Mammary epithelial cell (primary cell): Measurements from ENCODE around the gene ENTPD2.

Experiments
- EZH2 ChIP-seq: IDR thresholded peaks from 2 replicates; pipeline ENCODE4 v1.6.1; 2012; ENCODE audit warnings: low read length, inconsistent platforms, borderline replicate concordance
- TF ChIP-seq, protein P1 (sequence below), 2 donors: IDR thresholded peaks in 1 of 2; conservative IDR thresholded peaks in 1 of 2; 2 replicates each; pipeline ENCODE4 v1.5.1; 2011 to 2012; ENCODE audit warnings: inconsistent platforms in 2 of 2, low read length in 2 of 2, mild to moderate bottlenecking in 2 of 2, control low read depth in 1 of 2, low read depth in 1 of 2; ENCODE audit not compliant: insufficient read depth in 1 of 2; ENCODE audit errors: extremely low read depth in 1 of 2

DNA sequence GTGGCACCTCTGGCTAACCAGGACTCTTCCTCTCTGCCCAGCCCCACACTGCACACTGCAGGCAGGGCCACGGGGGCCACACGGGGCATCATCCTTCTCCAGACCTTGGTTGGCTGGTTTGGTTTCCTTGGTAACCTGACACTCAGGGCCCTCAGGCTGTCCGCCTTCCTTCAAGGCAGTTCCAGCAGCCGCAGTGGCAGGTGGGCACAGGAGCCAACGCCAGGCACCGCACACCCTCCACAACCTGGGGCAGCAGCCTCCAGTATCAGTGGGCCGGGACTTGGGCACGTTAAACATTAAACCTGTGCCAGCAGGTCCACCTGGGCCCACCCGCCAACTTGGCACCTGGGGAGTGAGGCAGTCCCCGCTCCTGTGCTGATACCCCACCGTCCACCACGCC, 9.8 kb downstream of the ENTPD2 start:
- TF ChIP-seq, protein P1, sequence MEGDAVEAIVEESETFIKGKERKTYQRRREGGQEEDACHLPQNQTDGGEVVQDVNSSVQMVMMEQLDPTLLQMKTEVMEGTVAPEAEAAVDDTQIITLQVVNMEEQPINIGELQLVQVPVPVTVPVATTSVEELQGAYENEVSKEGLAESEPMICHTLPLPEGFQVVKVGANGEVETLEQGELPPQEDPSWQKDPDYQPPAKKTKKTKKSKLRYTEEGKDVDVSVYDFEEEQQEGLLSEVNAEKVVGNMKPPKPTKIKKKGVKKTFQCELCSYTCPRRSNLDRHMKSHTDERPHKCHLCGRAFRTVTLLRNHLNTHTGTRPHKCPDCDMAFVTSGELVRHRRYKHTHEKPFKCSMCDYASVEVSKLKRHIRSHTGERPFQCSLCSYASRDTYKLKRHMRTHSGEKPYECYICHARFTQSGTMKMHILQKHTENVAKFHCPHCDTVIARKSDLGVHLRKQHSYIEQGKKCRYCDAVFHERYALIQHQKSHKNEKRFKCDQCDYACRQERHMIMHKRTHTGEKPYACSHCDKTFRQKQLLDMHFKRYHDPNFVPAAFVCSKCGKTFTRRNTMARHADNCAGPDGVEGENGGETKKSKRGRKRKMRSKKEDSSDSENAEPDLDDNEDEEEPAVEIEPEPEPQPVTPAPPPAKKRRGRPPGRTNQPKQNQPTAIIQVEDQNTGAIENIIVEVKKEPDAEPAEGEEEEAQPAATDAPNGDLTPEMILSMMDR (conservative IDR thresholded peaks at IDR 0.05 in 1 of 2, IDR thresholded peaks at IDR 0.05 in 1 of 2; ENCODE audit: extremely low read depth in 1 of 2, insufficient read depth in 1 of 2, low read depth in 1 of 2, low read length in 2 of 2), result no peak
- TF ChIP-seq EZH2, result no peak
